NCI-H2107 treated with DMSO at 0.1 percent for 48 hours (cell line): ENCODE measurements around the gene RSPH1.
"Not testable (repeated sequence)": the region's sequence is repeated elsewhere in the genome, so short reads cannot be mapped to it uniquely, and the experiment has no call there.

ENCODE experiments used
- DNase-seq: peaks from one replicate; lab custom pipeline; 2025; ENCODE audit not compliant: unreplicated experiment; lab: John Stamatoyannopoulos, UW

The RSPH1 gene

DNA sequence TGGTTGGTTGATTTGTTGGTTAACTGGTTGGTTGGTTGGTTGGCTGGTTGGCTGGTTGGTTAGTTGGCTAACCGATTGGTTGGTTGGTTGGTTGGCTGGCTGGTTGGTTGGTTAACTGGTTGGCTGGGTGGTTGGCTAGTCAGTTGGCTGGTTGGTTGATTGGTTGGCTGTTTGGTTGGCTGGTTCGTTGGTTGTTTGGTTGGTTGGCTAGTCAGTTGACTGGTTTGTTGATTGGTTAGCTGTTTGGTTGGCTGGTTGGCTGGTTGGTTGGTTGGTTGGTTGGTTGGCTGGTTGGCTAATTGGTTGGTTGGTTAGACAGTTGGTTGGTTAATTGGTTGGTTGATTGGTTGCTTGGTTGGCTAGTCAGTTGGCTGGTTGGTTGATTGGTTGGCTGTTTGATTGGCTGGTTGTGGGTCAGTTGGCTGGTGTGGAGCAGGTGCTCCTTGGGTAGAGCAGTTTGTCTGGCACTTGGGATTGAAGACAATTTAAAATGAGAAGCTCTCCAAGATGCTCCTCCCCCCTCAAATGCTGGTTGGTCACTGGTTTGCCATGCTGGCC, 6.9 kb downstream of the RSPH1 start:
- no peak for DNase-seq

DNA sequence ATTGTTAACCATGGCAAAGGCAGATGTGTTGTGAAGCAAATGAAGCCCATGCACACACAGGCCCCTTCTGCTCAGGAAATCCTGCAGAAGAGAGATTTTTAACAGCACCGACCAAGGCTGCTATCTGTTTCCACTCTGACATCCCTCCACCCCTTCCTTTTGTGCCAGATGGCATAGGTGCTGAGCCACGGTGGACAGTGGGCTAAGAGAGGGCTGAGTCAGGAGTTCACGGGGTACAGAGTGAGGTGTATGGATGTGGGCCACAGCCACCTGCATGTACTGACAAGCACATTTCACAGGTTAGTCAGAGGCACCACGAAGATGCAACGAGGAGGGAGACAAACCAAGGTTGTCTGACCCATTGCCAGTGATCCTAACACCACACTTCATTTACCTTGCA, 9.5 kb downstream of the RSPH1 start:
- DNase-seq, result no peak

DNA sequence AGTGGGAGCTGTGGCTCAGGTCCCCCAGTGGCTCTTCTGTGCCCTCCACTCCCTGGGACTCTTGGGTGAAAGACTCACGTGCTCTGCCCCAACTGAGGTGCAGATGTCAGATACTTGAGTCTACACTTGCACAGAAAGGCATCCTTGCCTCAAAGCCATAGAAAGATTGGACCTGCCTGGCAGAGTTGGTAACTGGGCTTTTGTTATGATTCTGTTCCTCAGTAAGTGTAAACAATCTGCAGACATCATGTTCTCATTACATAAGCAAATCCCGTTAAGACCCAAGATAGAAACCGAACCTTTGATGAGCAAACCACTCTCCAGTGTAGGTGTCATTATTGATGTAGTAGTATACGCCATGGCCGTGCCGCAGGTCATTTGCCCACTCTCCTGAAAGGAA, 10.0 kb downstream of the RSPH1 start:
- no peak for DNase-seq

DNA sequence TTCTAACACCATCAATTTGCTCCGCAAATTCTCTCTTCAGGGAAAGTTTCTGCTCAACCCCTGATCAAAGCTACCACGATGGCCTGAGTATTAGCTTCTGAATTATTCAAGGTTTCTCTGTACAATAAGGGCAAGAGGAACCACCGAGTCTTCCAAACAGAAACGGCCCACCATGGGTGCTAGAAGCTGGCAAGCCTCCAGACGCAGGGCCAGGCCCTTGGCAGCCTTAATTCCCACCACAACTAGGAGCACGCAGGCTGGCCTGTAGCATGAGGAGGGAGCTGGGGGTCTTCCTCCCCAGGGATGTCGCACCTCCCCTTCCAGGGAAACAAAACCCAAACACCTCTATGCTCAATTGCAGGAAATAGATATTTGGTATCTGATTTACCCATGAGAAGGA, 11.1 kb downstream of the RSPH1 start:
- no peak for DNase-seq

DNA sequence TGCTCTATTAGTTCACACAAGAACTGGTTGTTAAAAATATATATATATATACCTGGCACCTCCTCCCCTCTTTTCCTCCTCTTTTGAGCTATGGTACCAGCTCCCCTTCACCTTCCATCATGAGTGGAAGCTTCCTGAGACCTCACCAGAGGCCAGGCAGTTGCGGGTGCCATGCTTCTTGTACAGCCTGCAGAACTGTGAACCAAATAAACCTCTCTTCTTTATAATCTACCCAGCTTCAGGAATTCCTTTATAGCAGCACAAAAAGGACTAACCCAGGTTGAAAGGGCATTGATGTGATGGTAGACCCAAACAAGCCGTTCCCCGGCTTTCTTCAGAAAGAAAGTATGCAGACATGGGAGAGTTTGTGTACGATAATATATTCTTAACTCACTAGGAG, 14.9 kb downstream of the RSPH1 start:
- DNase-seq, result no peak

DNA sequence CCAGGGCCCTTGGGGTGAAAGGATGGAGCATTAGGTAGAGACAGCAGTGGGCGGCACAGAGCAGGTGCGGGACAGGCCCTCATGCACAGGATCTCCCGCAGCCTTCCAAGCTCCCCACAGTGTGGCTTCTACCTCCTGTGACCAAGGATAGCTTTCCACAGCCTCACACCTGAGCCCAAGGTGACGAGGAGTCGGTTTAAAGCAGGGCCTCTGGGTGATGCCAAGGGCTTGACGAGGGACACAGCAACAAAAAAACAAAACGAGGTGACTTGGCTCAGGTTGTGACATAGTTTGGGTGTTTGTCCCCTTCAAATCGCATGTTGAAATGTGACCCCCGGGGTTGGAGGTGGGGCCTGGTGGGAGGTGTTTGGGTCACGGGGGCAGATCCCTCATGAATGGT, 15.3 kb downstream of the RSPH1 start:
- DNase-seq, result no peak

DNA sequence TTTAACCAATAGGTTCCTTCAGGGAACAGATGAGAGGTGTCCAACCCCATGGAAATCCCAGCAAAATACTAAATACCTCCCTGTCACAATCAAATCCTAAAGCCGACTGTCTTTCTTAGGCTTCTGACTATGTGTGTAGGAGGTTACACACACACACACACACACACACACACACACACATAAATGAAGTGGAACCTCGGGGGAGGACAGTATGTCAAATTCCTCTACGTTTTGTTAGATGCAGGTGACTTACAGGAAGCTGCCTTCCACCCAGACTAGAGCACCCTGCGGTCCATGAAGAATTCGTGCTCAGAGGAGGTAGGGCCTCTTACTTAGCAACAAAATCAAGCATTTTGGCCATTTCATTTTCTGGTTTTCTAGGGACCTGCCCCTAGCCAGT, 16.4 kb downstream of the RSPH1 start:
- no peak for DNase-seq

DNA sequence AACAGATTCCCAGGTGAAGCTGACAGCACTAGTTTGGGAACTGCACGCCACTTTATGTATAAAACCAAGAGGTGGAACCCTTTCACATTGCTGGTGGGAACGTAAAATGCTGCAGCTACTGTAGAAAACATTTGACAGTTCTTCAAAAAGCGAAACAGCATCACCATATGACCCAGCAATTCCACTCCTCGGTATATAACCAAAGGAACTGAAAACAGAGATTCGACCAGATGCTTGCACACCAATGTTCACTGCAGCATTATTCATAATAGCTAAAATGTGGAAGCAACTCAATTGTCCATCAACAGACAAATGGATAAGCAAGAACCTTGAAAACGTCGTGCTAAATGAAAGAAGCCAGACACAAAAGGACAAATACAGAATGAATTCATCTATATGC, 17.5 kb downstream of the RSPH1 start:
- DNase-seq, result no peak

DNA sequence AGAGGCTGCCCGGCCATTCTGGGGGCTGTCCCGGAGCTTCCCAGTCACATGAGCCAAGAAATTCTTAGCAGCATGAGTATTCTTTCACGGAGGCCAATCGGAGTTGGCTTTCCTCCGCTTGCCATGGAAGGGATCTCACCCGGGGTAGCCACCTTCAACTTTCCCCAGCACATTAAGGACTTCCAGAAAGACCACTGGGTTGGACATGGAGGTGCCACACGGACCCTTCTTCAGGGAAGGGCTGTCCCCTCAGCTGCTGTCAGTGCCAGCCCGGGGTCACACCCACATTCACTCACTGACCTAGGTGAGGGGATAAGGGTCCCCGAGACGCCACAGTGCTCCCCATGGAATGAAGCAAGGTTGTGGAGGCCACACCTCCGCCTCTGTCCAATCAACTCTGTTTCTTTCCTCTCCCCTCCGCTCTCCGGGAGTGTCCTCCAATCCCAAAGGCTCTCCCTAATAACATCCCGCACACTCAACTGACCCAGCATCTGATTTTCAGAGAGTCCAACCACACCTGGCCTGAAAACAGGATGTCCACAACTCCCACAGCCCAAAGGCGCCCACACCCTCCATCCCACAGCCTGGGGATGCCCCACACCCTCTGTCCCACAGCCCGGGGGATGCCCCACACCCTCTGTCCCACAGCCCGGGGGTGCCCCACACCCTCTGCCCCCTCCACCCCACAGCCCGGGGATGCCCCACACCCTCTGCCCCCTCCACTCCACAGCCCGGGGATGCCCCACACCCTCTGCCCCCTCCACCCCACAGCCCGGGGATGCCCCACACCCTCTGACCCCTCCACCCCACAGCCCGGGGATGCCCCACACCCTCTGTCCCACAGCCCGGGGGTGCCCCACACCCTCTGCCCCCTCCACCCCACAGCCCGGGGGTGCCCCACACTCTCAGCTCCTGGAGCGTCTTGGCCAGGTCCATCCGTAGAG, 19.4 kb downstream of the RSPH1 start:
- DNase-seq, result no peak

DNA sequence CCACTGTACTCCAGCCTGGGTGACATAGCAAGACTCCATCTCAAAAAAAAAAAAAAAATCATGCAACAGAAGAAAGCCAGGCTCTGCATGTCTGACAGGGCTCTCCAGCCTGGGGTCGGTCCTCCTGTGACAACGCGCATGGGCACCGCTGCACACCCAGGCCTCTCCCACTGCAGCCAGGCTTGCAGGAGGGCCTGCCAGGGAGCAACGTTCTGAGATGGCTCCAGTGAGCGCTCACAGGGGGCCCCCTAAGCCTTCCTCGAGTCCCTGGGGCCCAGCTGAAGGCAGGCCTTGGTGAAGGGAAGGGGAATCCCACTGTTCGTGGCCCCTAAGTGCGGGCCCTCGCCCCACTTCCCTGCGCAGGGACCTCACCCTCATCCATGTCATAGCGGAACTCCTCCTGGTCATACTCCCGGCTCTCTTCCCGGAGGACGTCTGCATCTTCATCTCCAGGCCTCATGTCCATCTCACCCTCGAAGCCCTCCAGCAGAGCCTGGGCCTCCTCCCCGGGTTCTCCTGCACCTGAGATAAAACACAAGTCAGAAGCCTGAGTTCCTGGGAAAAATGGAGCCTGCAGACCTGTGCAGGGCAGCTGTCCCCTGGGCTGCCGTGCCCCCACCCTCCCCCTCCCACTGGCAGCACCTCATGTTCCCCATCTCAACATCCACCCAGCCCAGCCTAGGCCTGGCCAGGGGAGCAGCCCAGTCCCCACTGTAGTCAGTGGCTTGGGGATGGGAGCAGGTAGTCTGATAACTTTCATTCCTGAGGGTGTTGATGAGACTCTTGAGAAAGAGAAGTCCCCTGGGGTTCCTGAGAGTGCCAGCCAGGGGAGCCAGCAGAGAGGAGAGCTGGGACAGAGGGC, 20.3 kb downstream of the RSPH1 start:
- no peak for DNase-seq

DNA sequence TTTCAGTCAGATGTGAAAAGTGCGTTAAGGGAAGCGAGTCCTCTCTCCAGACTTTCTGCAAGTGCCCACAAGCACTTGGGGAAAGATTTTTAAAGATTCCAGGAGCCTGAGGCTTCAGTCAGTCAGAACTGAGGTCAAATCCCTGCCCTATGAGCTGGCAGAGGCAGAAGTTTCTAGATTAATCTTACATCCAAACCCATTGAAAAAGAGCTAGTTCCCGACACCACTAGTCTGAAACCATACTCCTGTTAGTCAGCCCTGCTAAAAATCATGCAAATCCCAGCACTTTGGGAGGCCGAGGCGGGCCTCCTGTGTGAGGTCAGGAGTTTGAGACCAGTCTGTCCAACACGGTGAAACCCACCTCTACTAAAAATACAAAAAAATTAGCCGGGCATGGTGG, 21.0 kb downstream of the RSPH1 start:
- DNase-seq, result no peak

DNA sequence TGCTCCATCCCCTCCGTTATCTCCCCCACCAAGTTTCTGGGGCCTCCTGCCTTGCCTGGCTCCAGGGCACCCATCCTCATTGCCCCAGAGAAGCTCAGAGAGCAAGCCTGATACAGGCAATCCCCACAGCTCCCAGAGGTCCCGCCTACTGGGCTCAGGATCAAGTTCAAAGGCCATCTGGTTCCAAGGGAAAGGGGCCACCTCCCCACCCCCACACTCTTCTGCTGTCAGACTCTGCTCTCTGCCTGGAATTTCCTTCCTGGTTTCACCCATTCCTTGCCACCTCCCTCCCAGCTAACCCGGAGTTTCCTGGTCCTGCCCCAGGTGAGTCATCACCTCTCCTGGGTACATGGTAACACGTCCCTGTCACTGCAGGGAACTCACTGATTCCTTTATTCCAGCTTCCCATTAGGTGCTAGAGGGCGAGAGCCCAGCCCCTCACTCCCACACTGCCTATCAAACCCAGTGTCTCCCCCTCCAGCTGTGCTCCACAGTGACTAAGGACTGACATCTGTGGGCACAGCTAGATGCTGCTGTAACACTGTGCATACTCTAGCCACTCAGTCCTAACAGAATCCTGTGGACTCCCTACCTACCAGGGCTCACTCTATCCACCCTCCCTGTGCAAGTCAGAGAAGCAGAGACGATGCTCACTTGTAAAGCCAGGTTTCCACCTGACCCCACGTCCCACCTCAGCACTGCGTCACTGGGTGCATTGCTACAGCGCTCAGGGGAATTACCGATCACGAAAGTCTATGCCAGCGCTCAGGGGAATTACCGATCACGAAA, 21.8 kb downstream of the RSPH1 start:
- DNase-seq, result peak; percentile 36

DNA sequence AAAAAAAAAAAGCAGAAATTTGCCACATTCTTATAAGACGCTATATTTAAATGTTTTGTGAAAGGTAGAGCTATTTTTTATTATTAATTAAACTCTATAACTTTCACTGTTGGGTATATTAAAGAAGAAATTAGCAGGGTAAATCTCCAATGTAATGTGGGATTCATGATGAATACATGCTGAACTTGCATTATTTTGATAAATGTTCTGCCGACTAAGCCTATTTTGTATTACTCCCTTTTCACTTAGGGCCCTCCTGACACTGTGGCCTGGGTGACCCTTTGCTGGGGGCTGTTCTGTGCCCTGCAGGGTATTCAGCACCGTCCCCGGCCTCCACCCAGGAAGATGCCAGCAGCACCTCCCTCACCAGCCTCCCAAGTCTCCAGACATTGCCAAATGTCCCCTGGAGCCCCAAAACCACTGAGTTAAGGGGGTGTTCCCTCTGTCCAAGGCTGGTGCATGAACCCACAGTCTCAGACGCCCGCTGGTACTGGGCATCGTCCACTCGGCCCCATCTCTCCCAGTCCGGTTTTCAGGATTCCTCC, 22.5 kb downstream of the RSPH1 start:
- DNase-seq, result no peak

DNA sequence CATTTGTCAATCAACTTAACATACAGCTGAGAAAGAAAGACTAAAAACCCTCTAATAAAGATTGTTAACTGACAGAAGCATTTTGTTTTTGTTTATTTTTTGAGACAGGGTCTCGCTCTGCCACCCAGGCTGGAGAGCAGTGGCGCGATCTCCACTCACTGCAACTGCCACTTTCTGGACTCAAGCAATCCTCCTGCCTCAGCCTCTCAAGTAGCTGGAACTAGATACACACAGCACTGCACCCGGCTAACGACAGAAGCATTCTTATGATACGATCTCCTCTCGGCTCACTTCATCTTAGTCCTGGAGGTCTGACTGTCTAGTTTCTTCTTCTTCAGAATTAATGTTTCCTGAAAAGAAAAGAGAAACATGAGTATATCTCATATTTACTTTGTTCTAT, 23.5 kb downstream of the RSPH1 start:
- DNase-seq, result no peak

DNA sequence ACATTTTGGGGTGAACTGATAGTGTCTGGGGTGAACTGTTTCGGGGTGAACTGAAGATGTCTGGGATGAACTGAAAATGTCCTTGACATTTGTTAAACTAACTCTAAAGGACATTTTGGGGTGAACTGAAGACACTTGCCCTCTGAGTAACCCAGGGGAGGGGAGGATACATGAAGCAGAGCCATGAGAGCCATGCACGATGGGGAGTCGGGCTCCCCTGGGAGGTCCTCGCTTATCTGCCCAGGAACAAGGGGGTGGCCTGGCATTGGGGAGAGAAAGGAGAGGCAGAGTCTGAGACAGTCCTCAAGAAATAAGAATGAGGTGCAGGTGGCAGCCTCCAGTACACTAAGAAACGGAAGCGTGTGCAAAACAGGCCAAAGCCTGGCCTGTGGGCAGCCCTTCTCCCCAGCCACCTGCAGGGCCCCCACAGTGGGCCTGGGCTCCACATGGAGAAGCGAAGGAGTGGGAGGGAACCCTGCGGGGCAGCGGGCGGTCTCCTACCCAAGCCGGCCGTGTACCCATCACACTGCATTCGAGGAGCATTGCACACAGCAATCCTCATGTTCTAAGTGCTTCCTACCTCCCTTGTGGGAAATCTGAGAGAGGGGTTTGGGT, 24.2 kb downstream of the RSPH1 start:
- DNase-seq, result no peak

DNA sequence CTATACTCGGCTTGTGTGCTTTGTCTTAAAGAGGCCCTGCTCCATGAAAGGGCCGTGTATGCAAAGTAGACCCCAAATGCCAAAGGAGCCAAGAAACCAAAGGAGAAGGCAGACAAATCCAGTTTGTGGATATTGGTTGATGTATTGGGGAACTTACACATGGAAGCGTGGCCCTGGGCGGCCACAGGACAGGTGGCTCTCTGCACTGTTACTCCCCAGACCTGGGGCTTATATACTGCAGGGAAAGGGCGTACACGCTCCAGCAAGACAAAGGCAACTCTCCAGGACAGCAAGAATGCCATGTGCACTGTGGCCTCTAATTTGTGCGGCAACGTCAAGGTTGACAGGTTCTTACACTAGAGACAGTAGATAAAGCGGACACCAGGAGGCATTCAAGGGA, 24.8 kb downstream of the RSPH1 start:
- no peak for DNase-seq

DNA sequence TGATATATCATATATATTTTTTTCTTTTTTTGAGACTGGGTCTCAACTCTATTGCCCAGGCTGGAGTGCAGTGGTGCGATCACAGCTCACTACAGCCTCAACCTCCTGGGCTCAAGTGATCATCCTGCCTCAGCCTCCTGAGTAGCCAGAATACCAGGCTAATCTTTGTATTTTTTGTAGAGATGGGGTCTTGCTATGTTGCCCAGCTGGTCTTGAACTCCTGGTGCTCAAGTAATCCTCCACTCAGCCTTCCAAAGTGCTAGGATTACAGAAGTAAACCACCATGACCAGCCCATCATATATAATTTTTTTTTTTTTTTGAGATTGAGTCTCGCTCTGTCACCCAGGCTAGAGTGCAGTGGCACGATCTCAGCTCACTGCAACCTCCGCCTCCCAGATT, 26.3 kb downstream of the RSPH1 start:
- not testable (repeated sequence) for DNase-seq

DNA sequence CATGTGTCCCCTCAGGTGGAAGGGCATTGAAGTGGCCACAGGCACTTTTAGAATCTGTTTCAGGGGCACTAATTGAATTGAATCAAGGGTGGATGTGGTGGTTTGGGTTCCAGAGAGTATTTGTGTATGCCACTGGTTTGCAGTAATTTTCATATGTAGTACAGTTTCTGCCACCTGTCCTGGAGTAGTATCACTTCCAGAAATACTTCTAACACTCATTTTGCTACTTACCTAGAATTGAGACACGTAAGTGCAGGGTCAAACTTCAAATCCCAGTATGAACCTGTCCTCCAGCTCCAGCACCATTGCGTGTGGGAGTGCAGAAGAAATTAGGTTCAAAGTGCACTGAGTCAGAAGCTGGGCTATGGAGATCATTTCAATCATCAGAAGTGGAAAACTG, 26.8 kb downstream of the RSPH1 start:
- DNase-seq, result no peak

DNA sequence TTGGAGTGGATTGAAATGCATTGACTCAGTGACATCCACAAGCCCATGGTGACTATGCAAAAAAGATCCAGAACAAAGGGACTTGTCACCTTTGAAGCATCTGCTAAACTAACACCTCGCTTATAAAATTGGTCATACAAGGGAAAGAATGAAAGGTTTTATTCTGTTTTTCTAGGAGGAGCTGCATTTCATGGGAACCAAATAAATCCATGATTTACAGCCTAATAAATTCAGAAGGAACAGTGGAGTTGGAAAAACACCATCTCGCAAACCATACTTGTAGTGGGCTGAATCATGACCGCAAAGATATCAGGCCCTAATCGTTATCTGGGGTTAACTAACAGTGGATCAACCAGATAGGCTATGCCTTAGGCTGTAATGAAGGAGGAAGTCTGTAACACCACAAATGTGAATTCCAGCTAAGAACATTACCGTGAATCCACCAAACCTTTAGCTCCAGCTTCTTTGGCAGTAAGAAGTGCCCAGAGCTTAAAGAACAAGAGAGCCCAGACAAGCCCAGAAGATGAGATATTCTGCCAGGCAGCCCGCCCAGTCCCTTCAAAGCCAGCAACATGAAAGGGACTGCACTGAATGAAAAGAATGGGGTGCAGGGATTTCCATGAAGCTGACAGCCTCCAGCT, 27.4 kb downstream of the RSPH1 start:
- DNase-seq, result no peak
